ENCODE data around the gene LY6G6F. TPM values are rescaled to one million over a fixed set of nuclear protein-coding genes. Genes with fewer than 3 reads are reported as not detected.

LY6G6F gene
- total and polyA plus RNA-seq, 2 of the 13 experiments (the other 11 are each of a cell fraction or from before 2014, with no cell fraction given), result not detected

GRCh38 chr6:31737991-31738979, 31.6 kb downstream of the LY6G6F start (continued):
- TF ChIP-seq ZNF407 (CRISPR knock-in tag; IDR thresholded peaks at IDR 0.05; ENCODE audit: not compliant biosample characterization) (no peak), IRF2 (CRISPR knock-in tag; IDR thresholded peaks at IDR 0.05) (peak; percentile 56), NR2F6 (IDR thresholded peaks at IDR 0.05) (peak; percentile 69; the same call in 1 of the 2 replicates), NR2F6 (CRISPR knock-in tag; IDR thresholded peaks at IDR 0.05) (peak; percentile 76), SKI (IDR thresholded peaks at IDR 0.05; ENCODE audit: partially characterized antibody) (no peak), ZNF468 (CRISPR knock-in tag; IDR thresholded peaks at IDR 0.05) (peak; percentile 81; the same call in 1 of the 2 replicates), ZNF281 (CRISPR knock-in tag; IDR thresholded peaks at IDR 0.05; ENCODE audit: borderline replicate concordance) (peak; percentile 70; the same call in 1 of the 2 replicates), ZNF678 (CRISPR knock-in tag; IDR thresholded peaks at IDR 0.05) (no peak), ZFP91 (CRISPR knock-in tag; IDR thresholded peaks at IDR 0.05; ENCODE audit: borderline replicate concordance) (peak; percentile 59), ZNF816 (CRISPR knock-in tag; IDR thresholded peaks at IDR 0.05; ENCODE audit: borderline replicate concordance) (no peak; the same call in 1 of the 2 replicates), ZFX (CRISPR knock-in tag; IDR thresholded peaks at IDR 0.05; ENCODE audit: low read depth) (no peak; the same call in 1 of the 2 replicates), ZNF101 (CRISPR knock-in tag; IDR thresholded peaks at IDR 0.05; ENCODE audit: borderline replicate concordance, low read depth) (no peak), HMGA1 (CRISPR knock-in tag; conservative IDR thresholded peaks at IDR 0.05) (no peak), RFXAP (CRISPR knock-in tag; IDR thresholded peaks at IDR 0.05; ENCODE audit: borderline replicate concordance) (peak; percentile 77; the same call in 1 of the 2 replicates)
